Measurements from ENCODE around the gene SRGAP2C. TPM values are rescaled to one million over a fixed set of nuclear protein-coding genes. Genes with fewer than 3 reads are reported as not detected.
A peak's percentile ranks its signal among the peaks of the same experiment; 100 is the strongest.
"Not testable (repeated sequence)": the region's sequence is repeated elsewhere in the genome, so short reads cannot be mapped to it uniquely, and the experiment has no call there.

Gene SRGAP2C
- polyA plus RNA-seq (2011; rRNA removed) (8.3 and 10.5 TPM in 2 replicates), polyA plus RNA-seq (2017; fragmentation: RNase III; extraction: RNeasy Plus Mini Kit Qiagen cat#74134 plus additional on column Dnase treatment) (5.4 to 5.8 TPM (median 5.6 TPM) in 3 replicates), polyA minus RNA-seq (2011; rRNA and poly(A)+ RNA removed) (13.1 and 17.1 TPM in 2 replicates)
- polyA plus RNA-seq (2012; cell fraction: cytosol; rRNA removed): 2.3 and 2.5 TPM in 2 replicates
- polyA plus RNA-seq (2012; cell fraction: nucleus; rRNA removed): 4.6 and 5.7 TPM in 2 replicates

DNA sequence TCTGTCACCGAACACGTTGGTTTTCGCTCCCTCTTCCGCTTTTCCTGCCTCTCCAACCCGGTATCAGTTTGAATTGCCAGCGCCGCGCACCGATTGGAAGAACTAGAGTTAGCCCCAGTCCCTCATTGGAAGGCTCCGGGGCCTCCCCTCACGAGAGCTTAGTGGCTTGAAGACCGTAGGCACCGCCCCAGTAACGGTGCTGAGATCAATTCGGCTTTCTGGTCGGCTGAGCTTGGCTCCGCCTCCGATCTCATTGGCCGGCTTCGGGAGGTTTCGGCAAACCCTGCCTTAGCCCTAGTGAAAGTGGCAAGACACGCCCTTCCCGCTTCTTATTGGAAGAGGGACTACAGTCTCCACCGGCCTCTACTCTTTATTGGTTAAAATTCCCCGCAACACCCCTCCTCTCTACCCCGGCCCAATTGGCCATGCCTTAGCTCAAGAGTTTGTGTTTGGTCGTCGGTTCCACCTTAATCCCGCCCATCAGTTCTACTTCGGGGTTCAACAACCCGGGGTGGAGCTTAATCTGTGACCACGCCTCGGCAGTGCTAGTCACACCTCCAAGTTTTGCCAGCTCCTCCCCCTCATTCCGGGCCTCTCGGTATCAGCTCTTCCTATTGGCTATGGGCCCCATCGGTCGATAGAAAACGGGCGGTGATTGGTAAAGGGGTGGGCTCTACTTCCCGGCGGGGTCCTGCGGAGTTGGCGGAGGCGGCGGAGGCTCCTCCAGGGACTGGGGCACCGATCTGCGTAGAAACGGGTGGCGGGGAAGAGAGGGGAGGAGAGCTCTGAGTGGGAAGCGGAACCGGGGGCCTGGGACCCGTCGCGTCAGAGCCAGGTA is at the start of gene SRGAP2C, which contains the start of gene FAM72B:
Gene SRGAP2C (plus strand): TSS at position 686 of the 838 bp plus-strand sequence. CDS start 2,472 bp downstream, outside the sequence.
Gene FAM72B (minus strand): TSS at position 51 of the 838 bp plus-strand sequence. CDS start 851 bp downstream, outside the sequence.
- TF ChIP-seq RFX5 (IDR thresholded peaks at IDR 0.05): peak; percentile 65; the same call in 1 of the 2 replicates
- Histone ChIP-seq H3K27ac (peak within 1 kb of the TSS; percentile 53 to 79; a peak in 3 of 6 replicates), H3K4me3 (peak within 1 kb of the TSS; percentile 43), H3K4me2 (peak within 1 kb of the TSS; percentile 57; the same call in 2 of the 3 replicates)
- CTCF ChIA-PET, H3K4me1 ChIP-seq, H3K9me3 ChIP-seq, FAIRE-seq, POLR2A ChIA-PET: not testable (repeated sequence)
- ATAC-seq: peak; percentile 78 to 89
- 2% methylated on average over 13 of the region's 54 CpGs for WGBS (ENCODE audit: missing lambda C conversion rate)
- DNase-seq (ENCODE audit: low read depth in 1 of 2, low spot score in 1 of 2): peak; percentile 67 to 98

DNA sequence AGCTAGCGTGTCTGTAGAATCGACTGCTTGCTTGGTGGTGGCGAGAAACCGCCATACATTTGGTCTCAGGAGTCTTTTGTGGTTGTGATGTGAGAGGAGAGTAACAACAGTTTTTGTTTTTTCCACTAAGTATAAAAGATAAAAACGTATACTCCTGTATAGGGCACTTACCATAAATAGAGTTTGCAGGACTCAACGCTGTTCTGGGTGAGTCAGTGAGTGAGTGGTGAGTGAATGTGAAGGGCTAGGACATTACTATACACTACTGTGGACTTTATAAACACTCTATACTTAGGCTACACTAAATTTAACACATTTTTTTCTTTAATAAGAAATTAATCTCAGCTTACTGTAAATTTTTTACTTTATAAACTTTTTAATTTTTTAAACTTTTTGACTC is 44.4 kb upstream of the SRGAP2C start:
- H3K4me2 ChIP-seq; ATAC-seq; FAIRE-seq; CTCF ChIA-PET; H3K4me1 ChIP-seq; DNase-seq (ENCODE audit: low read depth in 1 of 2, low spot score in 1 of 2); H3K27ac ChIP-seq; H3K4me3 ChIP-seq; H3K9me3 ChIP-seq; POLR2A ChIA-PET: not testable (repeated sequence)
- WGBS (ENCODE audit: missing lambda C conversion rate): no CpG with 5 or more reads among the region's 6 CpGs

DNA sequence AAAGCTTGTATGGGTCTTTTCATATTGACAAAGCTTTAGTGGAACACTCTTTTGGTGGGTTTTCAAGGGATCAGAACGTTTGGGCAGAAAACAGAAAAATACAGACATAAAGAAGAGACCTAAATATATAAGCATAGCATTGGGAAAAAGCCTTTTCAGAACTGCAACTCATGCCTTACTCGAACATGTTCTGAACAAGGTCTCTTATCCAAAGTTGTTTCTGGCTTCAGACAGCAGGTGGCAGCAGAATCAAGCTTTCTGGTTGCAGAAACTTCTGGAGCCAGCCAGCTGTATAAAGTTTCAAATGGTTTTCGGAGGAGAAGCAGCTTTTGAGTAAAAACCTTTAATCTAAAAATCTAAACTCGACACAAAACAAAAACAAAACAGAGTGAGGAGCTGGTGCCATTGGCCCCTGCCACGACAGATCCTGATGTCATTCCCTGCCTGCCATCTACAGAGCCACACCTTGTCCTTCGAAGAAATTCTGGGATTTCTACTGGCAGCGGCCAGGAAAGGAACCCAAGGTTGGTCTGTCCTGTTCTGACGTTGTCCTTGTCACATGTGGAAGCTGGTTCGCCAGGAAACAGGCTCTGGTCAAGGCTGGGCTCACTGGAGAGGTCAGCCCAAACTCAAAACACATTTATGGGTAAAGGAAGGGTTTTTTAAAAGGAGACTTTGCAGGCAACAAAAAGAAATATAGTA is 36.1 kb upstream of the SRGAP2C start:
- CTCF ChIA-PET; H3K9me3 ChIP-seq; POLR2A ChIA-PET; H3K4me1 ChIP-seq; H3K4me2 ChIP-seq; H3K27ac ChIP-seq; DNase-seq (ENCODE audit: low read depth in 1 of 2, low spot score in 1 of 2); H3K4me3 ChIP-seq; FAIRE-seq: not testable (repeated sequence)
- ATAC-seq: peak; percentile 84 to 87
- WGBS (ENCODE audit: missing lambda C conversion rate): 5% methylated on average over 2 of the region's 9 CpGs

DNA sequence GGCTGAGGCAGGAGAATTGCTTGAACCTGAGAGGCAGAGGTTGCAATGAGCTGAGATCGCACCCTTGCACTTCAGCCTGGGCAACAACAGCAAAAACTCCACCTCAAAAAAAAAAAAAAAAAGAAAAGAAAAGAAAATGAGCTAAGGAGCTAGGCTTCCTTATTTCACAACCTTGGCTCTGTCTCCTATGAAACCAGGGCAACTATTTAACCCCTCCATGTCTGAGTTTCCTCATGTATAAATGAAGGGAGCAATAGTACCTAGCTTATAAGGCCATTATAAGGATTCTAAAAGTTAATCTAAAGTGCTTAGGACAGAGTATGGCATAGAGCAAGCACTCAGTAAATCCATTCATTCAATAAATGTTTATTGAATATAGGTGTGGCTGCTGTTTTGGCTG is 33.5 kb upstream of the SRGAP2C start:
- DNase-seq (ENCODE audit: low read depth in 1 of 2, low spot score in 1 of 2); H3K9me3 ChIP-seq; H3K4me2 ChIP-seq; POLR2A ChIA-PET; H3K27ac ChIP-seq; ATAC-seq; CTCF ChIA-PET; H3K4me3 ChIP-seq; FAIRE-seq; H3K4me1 ChIP-seq: not testable (repeated sequence)
- WGBS (ENCODE audit: missing lambda C conversion rate): 100% methylated on average over 1 of the region's 1 CpG

DNA sequence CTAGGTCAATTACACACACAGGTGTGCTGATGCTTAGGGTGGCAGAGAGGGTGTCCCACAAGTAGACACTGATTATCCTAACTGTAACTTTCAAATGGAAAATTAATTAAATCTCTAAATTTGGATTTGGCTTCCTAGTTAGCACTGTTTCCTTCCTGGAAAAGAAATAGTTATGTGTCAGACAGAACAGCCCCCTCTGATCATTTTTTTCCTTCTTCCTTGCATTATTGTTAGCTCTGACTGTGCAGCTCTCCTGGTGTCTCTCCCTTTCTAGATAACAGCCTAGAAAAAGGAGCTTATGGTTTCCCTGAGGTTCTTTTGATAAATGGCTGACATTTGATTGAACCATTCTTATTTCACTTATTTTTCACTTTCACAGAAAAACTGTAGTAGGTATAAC is 32.0 kb upstream of the SRGAP2C start:
- H3K4me1 ChIP-seq; FAIRE-seq; POLR2A ChIA-PET; H3K27ac ChIP-seq; H3K4me2 ChIP-seq; DNase-seq (ENCODE audit: low read depth in 1 of 2, low spot score in 1 of 2); H3K4me3 ChIP-seq; CTCF ChIA-PET; H3K9me3 ChIP-seq; ATAC-seq: not testable (repeated sequence)

DNA sequence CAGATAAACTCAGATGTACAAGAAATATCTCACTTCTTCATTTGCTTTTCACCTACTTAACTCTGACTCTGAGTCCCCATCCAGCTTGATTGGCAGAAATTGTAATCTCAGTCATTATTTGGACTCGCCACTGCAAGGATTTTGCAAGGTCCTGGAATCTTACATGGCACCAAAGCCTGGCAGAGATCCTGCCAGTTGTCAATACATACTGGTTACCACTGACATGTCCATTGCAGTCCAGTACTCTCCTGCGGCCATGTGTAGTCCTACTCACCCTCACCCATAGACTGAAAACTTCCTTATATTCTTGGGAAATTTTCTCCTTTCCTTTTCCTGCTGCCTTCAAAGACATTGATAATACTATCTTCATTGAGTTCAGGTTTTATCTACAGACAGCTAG is 30.0 kb upstream of the SRGAP2C start:
- POLR2A ChIA-PET; H3K4me1 ChIP-seq; CTCF ChIA-PET; H3K4me3 ChIP-seq; H3K27ac ChIP-seq; FAIRE-seq; H3K4me2 ChIP-seq; DNase-seq (ENCODE audit: low read depth in 1 of 2, low spot score in 1 of 2); H3K9me3 ChIP-seq; ATAC-seq: not testable (repeated sequence)
- WGBS (ENCODE audit: missing lambda C conversion rate): 58% methylated on average over 1 of the region's 2 CpGs

DNA sequence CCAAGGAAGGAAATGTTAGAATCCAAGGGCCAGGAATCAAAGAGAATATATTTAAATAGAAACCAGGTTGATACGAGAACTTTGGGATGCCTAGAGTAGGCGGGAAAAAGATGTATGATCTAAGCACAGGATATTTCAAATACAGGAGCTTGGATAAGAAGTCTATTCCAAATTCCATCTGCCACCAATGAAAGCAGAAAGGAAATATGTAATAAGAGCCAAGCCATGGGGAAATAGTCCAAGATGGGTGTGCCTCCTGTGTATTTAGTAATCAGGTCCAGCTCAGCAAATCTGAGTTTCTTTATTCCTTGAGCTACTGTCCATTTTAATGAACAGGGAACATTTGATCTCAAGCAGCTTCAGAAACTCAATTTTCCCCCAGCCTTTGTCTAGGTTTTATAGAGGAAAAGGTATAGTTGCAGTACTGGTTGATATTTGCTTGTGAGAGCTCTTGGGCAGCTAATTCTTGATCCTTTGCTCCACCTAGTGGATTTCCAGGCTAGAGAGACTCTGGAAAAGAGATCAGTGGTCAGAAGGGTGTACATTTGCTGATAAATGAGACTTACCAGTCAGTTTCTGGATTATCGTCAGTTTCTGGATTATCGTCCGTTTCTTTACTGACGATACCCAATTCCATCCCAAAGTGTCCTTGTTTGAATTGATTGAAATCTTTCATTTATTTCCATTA is 29.0 kb upstream of the SRGAP2C start:
- H3K4me3 ChIP-seq, CTCF ChIA-PET, POLR2A ChIA-PET, H3K27ac ChIP-seq, FAIRE-seq, H3K9me3 ChIP-seq, H3K4me1 ChIP-seq, H3K4me2 ChIP-seq: not testable (repeated sequence)
- WGBS (ENCODE audit: missing lambda C conversion rate): 87% methylated on average over 6 of the region's 6 CpGs
- DNase-seq (ENCODE audit: low read depth in 1 of 2, low spot score in 1 of 2) (peak in 1 of 2 experiments; percentile 13), ATAC-seq (peak in 1 of 2 experiments; percentile 68; a peak in 3 of 6 replicates)
- TF ChIP-seq RAD21 (conservative IDR thresholded peaks at IDR 0.05 in 1 of 2, IDR thresholded peaks at IDR 0.05 in 1 of 2): 0 out of 5 replicates have a peak, but pooled peaks of 1 of the 2 experiments have one; percentile 10

DNA sequence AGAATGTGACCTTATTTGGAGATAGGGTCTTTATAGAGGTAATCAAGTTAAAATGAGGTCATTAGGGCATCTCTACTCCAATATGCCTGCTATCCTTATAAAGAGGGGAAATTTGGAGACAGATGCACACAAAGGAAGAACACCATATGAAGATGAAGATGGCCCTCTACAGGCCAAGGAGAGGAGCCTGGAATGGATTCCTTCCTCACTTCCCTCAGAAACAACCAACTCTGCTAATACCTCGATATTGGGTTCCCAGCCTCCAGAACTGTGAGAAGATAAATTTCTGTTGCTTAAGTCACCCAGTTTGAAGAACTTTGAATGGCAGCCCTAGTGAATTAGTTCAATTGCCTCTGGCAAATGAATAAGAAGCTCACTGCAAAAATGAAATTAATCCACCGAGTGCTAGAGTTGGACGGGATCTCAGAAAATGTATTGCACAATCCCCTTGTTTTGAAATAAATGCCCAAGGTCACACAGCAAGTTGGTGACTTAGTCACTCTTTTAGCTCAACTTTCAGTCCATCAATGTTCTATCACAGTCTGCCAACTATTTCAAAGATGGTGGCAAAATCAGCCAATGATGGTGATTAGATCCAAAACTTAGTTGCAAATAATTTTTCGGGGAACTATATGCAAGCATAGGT is 27.7 kb upstream of the SRGAP2C start:
- CTCF ChIA-PET; FAIRE-seq; POLR2A ChIA-PET; H3K4me1 ChIP-seq; H3K27ac ChIP-seq; DNase-seq (ENCODE audit: low read depth in 1 of 2, low spot score in 1 of 2); H3K9me3 ChIP-seq; H3K4me2 ChIP-seq; H3K4me3 ChIP-seq: not testable (repeated sequence)
- peak; percentile 58 to 77 for ATAC-seq
- WGBS (ENCODE audit: missing lambda C conversion rate): no CpG with 5 or more reads among the region's 4 CpGs

DNA sequence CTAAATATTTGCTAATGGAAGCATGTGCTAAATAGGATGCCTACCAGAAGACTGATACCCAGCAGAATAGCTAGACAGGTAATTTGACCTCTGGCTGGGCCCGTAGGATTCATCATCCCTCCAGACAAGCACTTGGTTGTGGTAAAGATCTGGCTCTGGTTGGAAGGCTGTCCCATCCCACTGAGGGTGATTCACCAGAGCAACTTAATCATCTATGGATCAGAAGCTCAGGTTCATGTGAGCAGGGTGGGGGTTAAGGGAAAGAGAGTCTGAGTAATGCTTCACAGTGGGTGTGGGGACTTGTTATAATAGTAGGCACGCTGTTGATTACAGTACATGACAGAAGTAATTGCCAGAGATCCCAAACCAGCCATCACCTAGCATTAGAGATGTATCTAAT is 27.2 kb upstream of the SRGAP2C start:
- POLR2A ChIA-PET; H3K9me3 ChIP-seq; FAIRE-seq; CTCF ChIA-PET; H3K4me1 ChIP-seq; H3K4me3 ChIP-seq; DNase-seq (ENCODE audit: low read depth in 1 of 2, low spot score in 1 of 2); H3K27ac ChIP-seq; H3K4me2 ChIP-seq: not testable (repeated sequence)
- 63% methylated on average over 1 of the region's 2 CpGs for WGBS (ENCODE audit: missing lambda C conversion rate)
- ATAC-seq: peak; percentile 83 to 86

DNA sequence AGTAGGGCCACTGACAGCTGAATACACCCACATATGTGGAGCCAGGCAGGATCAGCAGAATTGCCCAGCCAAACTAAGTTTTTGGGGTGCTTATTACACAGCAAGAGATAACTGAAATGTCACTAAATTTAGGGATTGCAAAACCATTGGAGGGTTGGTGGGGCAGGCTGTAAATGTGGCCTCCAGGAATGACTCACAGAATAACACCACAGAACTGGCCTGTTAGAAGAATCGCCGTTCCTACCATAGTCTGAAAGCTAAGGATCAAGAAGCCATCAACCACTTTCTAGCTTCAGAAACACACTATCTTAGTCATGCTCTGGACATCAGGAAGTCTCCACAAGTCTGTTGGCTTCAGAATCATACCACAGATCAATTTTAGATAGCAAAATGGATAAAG is 24.7 kb upstream of the SRGAP2C start:
- H3K4me1 ChIP-seq; H3K9me3 ChIP-seq; CTCF ChIA-PET; FAIRE-seq; H3K27ac ChIP-seq; POLR2A ChIA-PET; H3K4me2 ChIP-seq; DNase-seq (ENCODE audit: low read depth in 1 of 2, low spot score in 1 of 2); H3K4me3 ChIP-seq; ATAC-seq: not testable (repeated sequence)
- WGBS (ENCODE audit: missing lambda C conversion rate): 100% methylated on average over 2 of the region's 2 CpGs
